ENCODE measurements around the gene NLK.

- TF ChIP-seq CTCF (conservative IDR thresholded peaks at IDR 0.05 in 1 of 2, IDR thresholded peaks at IDR 0.05 in 1 of 2; ENCODE audit: low read depth in 1 of 2, low read length in 2 of 2): no peak
- TF ChIP-seq EZH2 (IDR thresholded peaks at IDR 0.05; ENCODE audit: low read length, missing control alignments): no peak
Observed at GRCh38 chr17:28185658-28186057, 143.2 kb downstream of the NLK start.

Data from fibroblast of lung (primary cell).